HEK293T (cell line): ENCODE data around the gene TYK2.

Experiments
- ELF4 ChIP-seq: fragments of 450-650 bp; IDR thresholded peaks from 2 replicates; pipeline ENCODE4 v1.6.1; 2017; ENCODE audit warnings: antibody characterized with exemption
- L3MBTL2 ChIP-seq: fragments of 450-650 bp; conservative IDR thresholded peaks from 2 replicates; pipeline ENCODE4 v1.6.1; 2016; ENCODE audit warnings: mild to moderate bottlenecking
- SP1 ChIP-seq: fragments of 450-650 bp; IDR thresholded peaks from 2 replicates; pipeline ENCODE4 v1.6.1; 2017
- TARDBP ChIP-seq: fragments of 450-650 bp; IDR thresholded peaks from 2 replicates; pipeline ENCODE4 v1.6.1; 2016
- TF ChIP-seq, protein P1 (sequence below): fragments of 450-650 bp; IDR thresholded peaks from 2 replicates; pipeline ENCODE4 v1.6.1; 2016

DNA sequence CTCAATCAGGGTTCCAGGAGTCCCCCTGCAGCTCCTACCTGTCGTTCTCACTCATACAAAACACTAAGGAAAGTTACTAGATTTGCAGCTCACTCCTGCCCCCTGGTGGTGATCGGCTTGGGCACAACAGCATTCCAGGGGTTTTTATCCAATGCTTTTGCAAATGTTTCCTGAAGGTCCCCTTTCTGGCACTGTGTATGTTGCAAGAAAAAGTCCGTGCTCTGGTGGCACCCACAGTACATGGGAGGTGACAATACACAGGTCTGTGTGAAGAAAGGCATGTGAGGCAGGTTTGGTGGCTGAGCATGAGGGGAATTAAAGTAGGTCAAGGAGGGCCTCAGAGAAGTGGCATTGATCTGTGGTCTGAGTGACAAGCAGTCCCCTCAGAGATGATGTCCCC is 8.6 kb upstream of the TYK2 start:
- no peak for TF ChIP-seq TARDBP
- TF ChIP-seq SP1, result no peak
- no peak for TF ChIP-seq L3MBTL2
- 0 out of 2 replicates have a peak, but pooled peaks have one; percentile 16 for TF ChIP-seq ELF4
- TF ChIP-seq, protein P1, sequence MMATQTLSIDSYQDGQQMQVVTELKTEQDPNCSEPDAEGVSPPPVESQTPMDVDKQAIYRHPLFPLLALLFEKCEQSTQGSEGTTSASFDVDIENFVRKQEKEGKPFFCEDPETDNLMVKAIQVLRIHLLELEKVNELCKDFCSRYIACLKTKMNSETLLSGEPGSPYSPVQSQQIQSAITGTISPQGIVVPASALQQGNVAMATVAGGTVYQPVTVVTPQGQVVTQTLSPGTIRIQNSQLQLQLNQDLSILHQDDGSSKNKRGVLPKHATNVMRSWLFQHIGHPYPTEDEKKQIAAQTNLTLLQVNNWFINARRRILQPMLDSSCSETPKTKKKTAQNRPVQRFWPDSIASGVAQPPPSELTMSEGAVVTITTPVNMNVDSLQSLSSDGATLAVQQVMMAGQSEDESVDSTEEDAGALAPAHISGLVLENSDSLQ, result no peak
